Neural cell (in vitro differentiated cells): ENCODE results near the gene ASIC4. TPM values are rescaled to one million over a fixed set of nuclear protein-coding genes. Genes with fewer than 3 reads are reported as not detected.
A peak's percentile ranks its signal among the peaks of the same experiment; 100 is the strongest.

Experiments used
- H2AFZ ChIP-seq: fragments of 200-600, 300-800 bp; sonication (generic), shearing (Covaris generic); 2 replicates; pipeline ENCODE4 v1.6.0; 2014; ENCODE audit warnings: low read depth, mild to moderate bottlenecking, antibody characterized with exemption, low read length, moderate library complexity
- H3F3A ChIP-seq: fragments of 200-600 bp; shearing (Covaris generic); 2 replicates; pipeline ENCODE4 v1.6.1; 2016; ENCODE audit warnings: mild to moderate bottlenecking, moderate library complexity, mixed read lengths, antibody characterized with exemption, low read length; ENCODE audit not compliant: insufficient read depth, poor library complexity, severe bottlenecking
- H3K27ac ChIP-seq: fragments of 200-600, 300-800 bp; sonication (generic), shearing (Covaris generic); 2 replicates; pipeline ENCODE4 v1.5.1; 2014; ENCODE audit warnings: mild to moderate bottlenecking, low read length, moderate library complexity
- H3K27me3 ChIP-seq: fragments of 300-800, 200-600 bp; sonication (generic), shearing (Covaris generic); 2 replicates; pipeline ENCODE4 v1.6.0; 2014; ENCODE audit warnings: mild to moderate bottlenecking, low read depth, low read length, moderate library complexity; ENCODE audit not compliant: insufficient read depth
- H3K36me3 ChIP-seq: fragments of 300-800, 200-600 bp; sonication (generic), shearing (Covaris generic); 2 replicates; pipeline ENCODE4 v1.5.1; 2014; ENCODE audit warnings: mild to moderate bottlenecking, antibody characterized with exemption, low read length, moderate library complexity; ENCODE audit not compliant: insufficient read depth
- H3K4me2 ChIP-seq: fragments of 300-800, 200-600 bp; sonication (generic), shearing (Covaris generic); 2 replicates; pipeline ENCODE4 v1.6.0; 2014; ENCODE audit warnings: mild to moderate bottlenecking, low read length
- H3K4me3 ChIP-seq: fragments of 300-800, 200-600 bp; sonication (generic), shearing (Covaris generic); 2 replicates; pipeline ENCODE4 v1.5.1; 2014; ENCODE audit warnings: mild to moderate bottlenecking, low read length, moderate library complexity
- H3K79me2 ChIP-seq: fragments of 200-600 bp; shearing (Covaris generic); replicated peaks from 2 replicates; pipeline ENCODE4 v1.6.0; 2014; ENCODE audit warnings: mild to moderate bottlenecking, low read length, moderate library complexity; ENCODE audit not compliant: insufficient read depth
- H3K9ac ChIP-seq: fragments of 300-800, 200-600 bp; sonication (generic), shearing (Covaris generic); 2 replicates; pipeline ENCODE4 v1.6.1; 2016; ENCODE audit warnings: mild to moderate bottlenecking, low read length, mixed read lengths
- H3K9me2 ChIP-seq: fragments of 200-600 bp; shearing (Covaris generic); 2 replicates; pipeline ENCODE4 v1.6.1; 2016; ENCODE audit warnings: mild to moderate bottlenecking, low read length, mixed read lengths; ENCODE audit not compliant: insufficient read depth
- H3K9me3 ChIP-seq: fragments of 200-600, 300-800 bp; sonication (generic), shearing (Covaris generic); 2 replicates; pipeline ENCODE4 v1.6.1; 2016; ENCODE audit warnings: mild to moderate bottlenecking, mixed run types, low read length, moderate library complexity, mixed read lengths
- H4K20me1 ChIP-seq: fragments of 200-600 bp; shearing (Covaris generic); 2 replicates; pipeline ENCODE4 v1.6.1; 2016; ENCODE audit warnings: mild to moderate bottlenecking, mixed run types; ENCODE audit not compliant: insufficient read depth
- EZH2 ChIP-seq: fragments of 200-600, 300-800 bp; shearing (Covaris generic), sonication (generic); IDR thresholded peaks from 2 replicates; pipeline ENCODE4 v1.6.1; 2014; ENCODE audit warnings: antibody characterized with exemption, low read length, borderline replicate concordance, mild to moderate bottlenecking; ENCODE audit not compliant: insufficient read depth, poor library complexity, severe bottlenecking
- MXI1 ChIP-seq: fragments of 450-650 bp; conservative IDR thresholded peaks from 2 replicates; pipeline ENCODE4 v1.6.1; 2014; ENCODE audit warnings: antibody characterized with exemption, mild to moderate bottlenecking; ENCODE audit not compliant: poor library complexity, severe bottlenecking
- POLR2AphosphoS5 ChIP-seq: IDR thresholded peaks from 2 replicates; pipeline ENCODE4 v1.6.1; 2012
- RAD21 ChIP-seq: fragments of 450-650 bp; conservative IDR thresholded peaks from 2 replicates; pipeline ENCODE4 v1.6.1; 2014; ENCODE audit warnings: antibody characterized with exemption, mild to moderate bottlenecking, moderate library complexity
- SMC3 ChIP-seq: fragments of 450-650 bp; conservative IDR thresholded peaks from 2 replicates; pipeline ENCODE4 v1.6.1; 2014; ENCODE audit warnings: antibody characterized with exemption, mild to moderate bottlenecking, moderate library complexity; ENCODE audit not compliant: poor library complexity
- TAF1 ChIP-seq: IDR thresholded peaks from 2 replicates; pipeline ENCODE4 v1.6.1; 2012; ENCODE audit warnings: low read depth
- polyA plus RNA-seq: library from polyadenylated mRNA; depleted of rRNA; stranded (reverse); fragments of >200 nt; gene quantifications from 2 replicates; pipeline ENCODE4 v1.2.3, GENCODE V29; 2014
- TF ChIP-seq, protein P1 (sequence below): fragments of 450-650 bp; IDR thresholded peaks from 2 replicates; pipeline ENCODE4 v1.5.1; 2014; ENCODE audit warnings: antibody characterized with exemption, mild to moderate bottlenecking, moderate library complexity; ENCODE audit not compliant: poor library complexity, severe bottlenecking
- TF ChIP-seq, protein P2 (sequence below): IDR thresholded peaks from 2 replicates; pipeline ENCODE4 v1.6.1; 2012; ENCODE audit warnings: borderline replicate concordance

ASIC4 gene
- polyA plus RNA-seq, 1 donor from 2014 or later, result 2.7 TPM

- H3K4me2 ChIP-seq, result no peak overlapping the region
Measured at GRCh38 chr2:219494952-219495530, 19.2 kb upstream of the ASIC4 start.

GRCh38 chr2:219495531-219496122, 18.7 kb upstream of the ASIC4 start:
- Histone ChIP-seq H3K9ac (no peak overlapping the region), H2AFZ (no peak overlapping the region), H3K27ac (no peak overlapping the region), H3K9me2 (no peaks in the 10 kb centered on the region), H3K4me3 (peak overlapping the region; percentile 8), H3K79me2 (no peaks in the 10 kb centered on the region), H3K36me3 (no peaks in the 10 kb centered on the region), H3F3A (no peaks in the 10 kb centered on the region), H4K20me1 (no peaks in the 10 kb centered on the region), H3K27me3 (peaks cover 60% of the 10 kb centered on the region), H3K4me2 (no peak overlapping the region), H3K9me3 (no peaks in the 10 kb centered on the region)
- TF ChIP-seq, protein P1, sequence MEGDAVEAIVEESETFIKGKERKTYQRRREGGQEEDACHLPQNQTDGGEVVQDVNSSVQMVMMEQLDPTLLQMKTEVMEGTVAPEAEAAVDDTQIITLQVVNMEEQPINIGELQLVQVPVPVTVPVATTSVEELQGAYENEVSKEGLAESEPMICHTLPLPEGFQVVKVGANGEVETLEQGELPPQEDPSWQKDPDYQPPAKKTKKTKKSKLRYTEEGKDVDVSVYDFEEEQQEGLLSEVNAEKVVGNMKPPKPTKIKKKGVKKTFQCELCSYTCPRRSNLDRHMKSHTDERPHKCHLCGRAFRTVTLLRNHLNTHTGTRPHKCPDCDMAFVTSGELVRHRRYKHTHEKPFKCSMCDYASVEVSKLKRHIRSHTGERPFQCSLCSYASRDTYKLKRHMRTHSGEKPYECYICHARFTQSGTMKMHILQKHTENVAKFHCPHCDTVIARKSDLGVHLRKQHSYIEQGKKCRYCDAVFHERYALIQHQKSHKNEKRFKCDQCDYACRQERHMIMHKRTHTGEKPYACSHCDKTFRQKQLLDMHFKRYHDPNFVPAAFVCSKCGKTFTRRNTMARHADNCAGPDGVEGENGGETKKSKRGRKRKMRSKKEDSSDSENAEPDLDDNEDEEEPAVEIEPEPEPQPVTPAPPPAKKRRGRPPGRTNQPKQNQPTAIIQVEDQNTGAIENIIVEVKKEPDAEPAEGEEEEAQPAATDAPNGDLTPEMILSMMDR, result peak; percentile 63
- TF ChIP-seq EZH2 (no peak), SMC3 (peak; percentile 56), RAD21 (peak; percentile 27)

More at GRCh38 chr2:219494952-219495530, 19.2 kb upstream of the ASIC4 start:
- H2AFZ ChIP-seq, result no peak overlapping the region
- no peaks in the 10 kb centered on the region for H3K9me3 ChIP-seq
- H3F3A ChIP-seq, result no peaks in the 10 kb centered on the region
- H3K36me3 ChIP-seq, result no peaks in the 10 kb centered on the region
- H3K27me3 ChIP-seq, result peaks cover 60% of the 10 kb centered on the region
- no peaks in the 10 kb centered on the region for H3K79me2 ChIP-seq
- no peaks in the 10 kb centered on the region for H4K20me1 ChIP-seq
- peak overlapping the region; percentile 8 for H3K4me3 ChIP-seq
- TF ChIP-seq MXI1 (no peak), SMC3 (no peak), RAD21 (no peak), TAF1 (no peak), POLR2AphosphoS5 (no peak)
- TF ChIP-seq, protein P2, sequence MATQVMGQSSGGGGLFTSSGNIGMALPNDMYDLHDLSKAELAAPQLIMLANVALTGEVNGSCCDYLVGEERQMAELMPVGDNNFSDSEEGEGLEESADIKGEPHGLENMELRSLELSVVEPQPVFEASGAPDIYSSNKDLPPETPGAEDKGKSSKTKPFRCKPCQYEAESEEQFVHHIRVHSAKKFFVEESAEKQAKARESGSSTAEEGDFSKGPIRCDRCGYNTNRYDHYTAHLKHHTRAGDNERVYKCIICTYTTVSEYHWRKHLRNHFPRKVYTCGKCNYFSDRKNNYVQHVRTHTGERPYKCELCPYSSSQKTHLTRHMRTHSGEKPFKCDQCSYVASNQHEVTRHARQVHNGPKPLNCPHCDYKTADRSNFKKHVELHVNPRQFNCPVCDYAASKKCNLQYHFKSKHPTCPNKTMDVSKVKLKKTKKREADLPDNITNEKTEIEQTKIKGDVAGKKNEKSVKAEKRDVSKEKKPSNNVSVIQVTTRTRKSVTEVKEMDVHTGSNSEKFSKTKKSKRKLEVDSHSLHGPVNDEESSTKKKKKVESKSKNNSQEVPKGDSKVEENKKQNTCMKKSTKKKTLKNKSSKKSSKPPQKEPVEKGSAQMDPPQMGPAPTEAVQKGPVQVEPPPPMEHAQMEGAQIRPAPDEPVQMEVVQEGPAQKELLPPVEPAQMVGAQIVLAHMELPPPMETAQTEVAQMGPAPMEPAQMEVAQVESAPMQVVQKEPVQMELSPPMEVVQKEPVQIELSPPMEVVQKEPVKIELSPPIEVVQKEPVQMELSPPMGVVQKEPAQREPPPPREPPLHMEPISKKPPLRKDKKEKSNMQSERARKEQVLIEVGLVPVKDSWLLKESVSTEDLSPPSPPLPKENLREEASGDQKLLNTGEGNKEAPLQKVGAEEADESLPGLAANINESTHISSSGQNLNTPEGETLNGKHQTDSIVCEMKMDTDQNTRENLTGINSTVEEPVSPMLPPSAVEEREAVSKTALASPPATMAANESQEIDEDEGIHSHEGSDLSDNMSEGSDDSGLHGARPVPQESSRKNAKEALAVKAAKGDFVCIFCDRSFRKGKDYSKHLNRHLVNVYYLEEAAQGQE, result no peak
- TF ChIP-seq, protein P1, result no peak
- no peak overlapping the region for H3K27ac ChIP-seq
- H3K9me2 ChIP-seq, result no peaks in the 10 kb centered on the region
- no peak overlapping the region for H3K9ac ChIP-seq
